Measurements from ENCODE around the gene PRR20G. TPM values are rescaled to one million over a fixed set of nuclear protein-coding genes. Genes with fewer than 3 reads are reported as not detected.

PRR20G gene
- total RNA-seq, 1 donor from 2014 or later: not detected

DNA sequence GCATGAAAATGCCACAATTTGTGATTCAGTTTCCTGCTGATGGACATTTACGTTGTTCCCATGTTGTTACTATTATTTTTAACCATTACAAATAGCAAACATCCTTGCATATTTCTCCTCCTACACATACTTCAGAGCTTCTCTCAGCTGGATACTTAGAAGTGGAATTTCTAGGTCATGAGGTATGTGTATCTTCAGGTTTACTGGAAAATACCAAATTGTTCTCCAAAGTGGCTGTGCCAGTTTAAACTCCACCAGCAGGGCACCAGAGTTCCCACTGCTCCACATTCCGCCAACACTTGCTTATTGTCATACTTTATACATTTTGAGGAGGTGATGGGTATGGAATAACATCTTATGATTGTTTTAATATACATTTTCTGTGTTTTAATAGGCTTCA lies 49.2 kb downstream of the PRR20G start:
- intact Hi-C loops (cut with DNase I): no loop called here
- no peak for DNase-seq (ENCODE audit: low spot score)

- intact Hi-C loops (cut with DNase I): no loop called here
- no peak for DNase-seq (ENCODE audit: low spot score)
These were observed 50.0 kb downstream of the PRR20G start for GRCh38 chr3:127237835-127238234.

DNA sequence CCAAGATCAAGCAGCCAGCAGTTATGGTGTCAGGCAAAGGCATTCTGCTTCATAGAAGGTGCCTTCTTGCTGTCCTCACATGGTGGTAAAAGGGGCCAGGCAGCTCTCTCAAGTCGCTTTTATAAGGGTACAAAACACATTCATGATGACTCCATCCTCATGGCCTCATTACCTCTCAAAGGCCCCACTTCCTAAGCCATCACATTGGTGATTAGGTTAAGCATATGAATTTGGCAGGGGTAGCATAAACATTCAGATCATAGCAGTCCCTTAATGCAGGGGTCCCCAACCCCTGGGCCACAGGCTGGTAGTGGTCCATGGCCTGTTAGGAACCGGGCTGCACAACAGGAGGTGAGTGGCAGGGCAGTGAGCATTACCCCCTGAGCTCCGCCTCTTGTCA lies 52.1 kb downstream of the PRR20G start:
- DNase-seq (ENCODE audit: low spot score): no peak
- intact Hi-C loops (cut with DNase I): no loop called here

- intact Hi-C loops (cut with DNase I): no loop called here
- no peak for DNase-seq (ENCODE audit: low spot score)
These were observed 53.1 kb downstream of the PRR20G start for GRCh38 chr3:127234778-127235177.

Other genes with a start within 250 kb of the PRR20G start
- not detected for gene PRR23E, start 94.9 kb downstream of the PRR20G start, total RNA-seq